Skin epidermis (tissue), 12 donors: ENCODE data around the gene IFI35.

Experiments used
- H3K27ac ChIP-seq, 21 experiments: fragments of 200-600 bp; sonication (generic) in 11 of 21; one replicate each; pipeline ENCODE4 v1.5.0; 2020; ENCODE audit warnings: mild to moderate bottlenecking in 3 of 21, inconsistent platforms in 2 of 21, moderate library complexity in 2 of 21
- H3K4me3 ChIP-seq, 7 experiments: fragments of 200-600 bp; sonication (generic) in 2 of 7; one replicate each; pipeline ENCODE4 v1.5.0; 2020; ENCODE audit warnings: inconsistent platforms in 2 of 7, mild to moderate bottlenecking in 2 of 7, moderate library complexity in 1 of 7

Gene IFI35

GRCh38 chr17:43020030-43020621, 13.5 kb downstream of the IFI35 start:
- peak overlapping the region in 1 of 7 experiments; percentile 97 for H3K4me3 ChIP-seq
- peak overlapping the region in 15 of 21 experiments; percentile 17 to 88 (median 72) for H3K27ac ChIP-seq

- H3K27ac ChIP-seq: peak overlapping the region; percentile 37 to 90 (median 84)
- H3K4me3 ChIP-seq: peak overlapping the region; percentile 86 to 99 (median 96)
Observed at GRCh38 chr17:43020789-43021740, 14.5 kb downstream of the IFI35 start.

GRCh38 chr17:43021741-43022512, 15.3 kb downstream of the IFI35 start, which contains the start of gene VAT1:
VAT1 (minus strand) TSS chr17:43022385; CDS start chr17:43022322, 63 bp downstream.
- Histone ChIP-seq H3K27ac (peak within 1 kb of the TSS; percentile 37 to 90 (median 84)), H3K4me3 (peak within 1 kb of the TSS; percentile 86 to 99 (median 96))

GRCh38 chr17:43024407-43025289, 18.1 kb downstream of the IFI35 start, which contains the start of gene RND2:
RND2 (plus strand) TSS chr17:43025231; CDS start chr17:43025348, 117 bp downstream.
- Histone ChIP-seq H3K4me3 (peak within 1 kb of the TSS; percentile 37 to 54 (median 44)), H3K27ac (peak within 1 kb of the TSS in 17 of 21 experiments; percentile 1 to 83 (median 41))

GRCh38 chr17:43025290-43025657, 18.7 kb downstream of the IFI35 start:
- Histone ChIP-seq H3K4me3 (peak overlapping the region; percentile 37 to 54 (median 44)), H3K27ac (peak overlapping the region in 2 of 21 experiments; percentile 3 to 34)

DNA sequence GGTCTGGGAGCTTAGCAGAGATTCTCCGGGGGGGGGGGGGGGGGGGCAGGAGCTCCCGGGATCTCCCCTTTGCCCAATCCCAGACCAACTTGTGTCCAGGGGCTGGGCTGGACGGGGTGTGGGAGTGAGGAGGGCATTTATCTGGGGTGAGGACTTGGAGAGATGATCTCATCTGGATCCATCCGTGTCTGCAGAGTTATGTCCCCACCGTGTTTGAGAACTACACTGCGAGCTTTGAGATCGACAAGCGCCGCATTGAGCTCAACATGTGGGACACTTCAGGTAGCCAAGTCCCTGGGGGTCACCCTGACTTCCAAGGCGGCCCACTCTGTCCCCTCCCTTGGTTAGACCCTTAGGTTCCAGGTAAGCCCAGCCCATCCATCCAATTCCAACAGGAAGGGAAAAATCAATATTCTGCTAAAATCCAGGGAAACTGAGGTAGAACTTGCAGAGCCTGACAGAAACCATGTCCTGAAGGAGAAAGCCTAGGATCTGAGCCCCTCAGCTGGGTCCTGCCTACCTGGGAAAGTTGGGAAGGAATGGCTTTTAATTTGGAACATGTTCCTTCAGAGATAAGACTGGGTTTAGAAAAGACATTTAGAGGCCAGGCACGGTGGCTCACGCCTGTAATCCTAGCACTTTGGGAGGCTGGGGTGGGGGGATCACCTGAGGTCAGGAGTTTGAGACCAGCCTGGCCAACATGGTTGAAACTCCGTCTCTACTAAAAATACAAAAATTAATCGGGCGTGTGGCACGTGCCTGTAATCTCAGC, 19.4 kb downstream of the IFI35 start:
- peak overlapping the region in 1 of 21 experiments; percentile 3 for H3K27ac ChIP-seq
- peak overlapping the region in 2 of 7 experiments; percentile 50 for H3K4me3 ChIP-seq

GRCh38 chr17:43026595-43026994, 20.0 kb downstream of the IFI35 start:
- Histone ChIP-seq H3K4me3 (no peak overlapping the region), H3K27ac (no peak overlapping the region)

GRCh38 chr17:43027091-43028032, 20.8 kb downstream of the IFI35 start:
- no peak overlapping the region for H3K4me3 ChIP-seq
- no peak overlapping the region for H3K27ac ChIP-seq

GRCh38 chr17:43028221-43028861, 21.8 kb downstream of the IFI35 start:
- H3K4me3 ChIP-seq: no peak overlapping the region
- no peak overlapping the region for H3K27ac ChIP-seq

GRCh38 chr17:43030137-43030767, 23.7 kb downstream of the IFI35 start:
- Histone ChIP-seq H3K4me3 (no peak overlapping the region), H3K27ac (no peak overlapping the region)

GRCh38 chr17:43031666-43032065, 25.1 kb downstream of the IFI35 start:
- H3K4me3 ChIP-seq: no peak overlapping the region
- no peak overlapping the region for H3K27ac ChIP-seq

DNA sequence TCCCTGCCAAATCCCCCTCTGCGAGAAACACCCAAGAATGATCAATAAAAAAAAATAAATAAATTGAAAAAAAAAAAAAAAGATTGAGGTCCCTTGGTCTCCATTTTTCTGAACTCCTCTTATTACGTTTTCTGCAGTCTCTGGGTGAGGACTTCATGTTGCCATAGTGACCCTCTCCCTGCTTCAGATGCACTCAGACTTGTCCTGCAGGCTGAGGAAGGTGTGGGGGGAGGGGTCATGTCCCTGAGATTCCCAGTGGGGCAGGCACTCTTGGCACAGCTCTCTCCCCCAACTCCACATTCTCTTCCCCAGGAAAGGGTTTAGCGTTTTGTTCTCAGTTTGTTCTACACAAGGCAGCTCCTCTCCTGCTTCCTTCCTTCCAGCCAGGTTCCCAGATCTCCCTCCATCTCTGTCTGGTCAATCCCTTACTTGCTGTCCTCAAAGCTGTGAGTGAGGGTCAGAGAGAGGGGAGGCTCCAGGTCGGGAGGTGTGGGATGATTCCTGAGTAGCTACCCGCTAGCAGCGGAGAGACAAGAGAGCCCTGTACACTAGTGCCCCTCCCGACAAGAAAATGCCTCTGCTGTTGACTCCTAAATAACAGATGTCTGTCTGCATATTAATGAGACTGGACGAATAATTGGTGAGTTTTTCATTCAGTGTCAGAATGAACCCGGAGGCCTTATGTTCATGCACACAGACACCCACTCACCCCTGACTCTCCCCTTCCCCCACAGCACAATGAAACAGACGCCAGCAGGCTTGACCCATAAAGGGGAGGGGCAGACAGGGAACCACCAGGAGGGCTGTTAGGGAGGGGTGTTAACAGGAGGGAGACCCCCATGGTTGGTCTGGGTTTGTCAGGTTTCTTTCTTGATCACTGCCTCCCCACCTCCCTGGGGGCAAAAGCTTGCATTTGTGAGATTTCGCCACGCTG, 27.6 kb downstream of the IFI35 start:
- H3K27ac ChIP-seq: no peak overlapping the region
- no peak overlapping the region for H3K4me3 ChIP-seq

GRCh38 chr17:43034894-43035293, 28.3 kb downstream of the IFI35 start:
- no peak overlapping the region for H3K27ac ChIP-seq
- H3K4me3 ChIP-seq: no peak overlapping the region

GRCh38 chr17:43039646-43040045, 33.1 kb downstream of the IFI35 start:
- Histone ChIP-seq H3K4me3 (no peak overlapping the region), H3K27ac (no peak overlapping the region)

- Histone ChIP-seq H3K27ac (no peak overlapping the region), H3K4me3 (no peak overlapping the region)
Observed at GRCh38 chr17:43040655-43041054, 34.1 kb downstream of the IFI35 start.
